HG03460 (cell line): ENCODE measurements around the gene MYH6.
"Not testable (repeated sequence)": the region's sequence is repeated elsewhere in the genome, so short reads cannot be mapped to it uniquely, and the experiment has no call there.

Experiments used
- ATAC-seq: cut with Tn5 transposase; IDR thresholded peaks from one replicate; pipeline ENCODE4 v1.9.1; 2021; ENCODE audit not compliant: unreplicated experiment

MYH6 gene

DNA sequence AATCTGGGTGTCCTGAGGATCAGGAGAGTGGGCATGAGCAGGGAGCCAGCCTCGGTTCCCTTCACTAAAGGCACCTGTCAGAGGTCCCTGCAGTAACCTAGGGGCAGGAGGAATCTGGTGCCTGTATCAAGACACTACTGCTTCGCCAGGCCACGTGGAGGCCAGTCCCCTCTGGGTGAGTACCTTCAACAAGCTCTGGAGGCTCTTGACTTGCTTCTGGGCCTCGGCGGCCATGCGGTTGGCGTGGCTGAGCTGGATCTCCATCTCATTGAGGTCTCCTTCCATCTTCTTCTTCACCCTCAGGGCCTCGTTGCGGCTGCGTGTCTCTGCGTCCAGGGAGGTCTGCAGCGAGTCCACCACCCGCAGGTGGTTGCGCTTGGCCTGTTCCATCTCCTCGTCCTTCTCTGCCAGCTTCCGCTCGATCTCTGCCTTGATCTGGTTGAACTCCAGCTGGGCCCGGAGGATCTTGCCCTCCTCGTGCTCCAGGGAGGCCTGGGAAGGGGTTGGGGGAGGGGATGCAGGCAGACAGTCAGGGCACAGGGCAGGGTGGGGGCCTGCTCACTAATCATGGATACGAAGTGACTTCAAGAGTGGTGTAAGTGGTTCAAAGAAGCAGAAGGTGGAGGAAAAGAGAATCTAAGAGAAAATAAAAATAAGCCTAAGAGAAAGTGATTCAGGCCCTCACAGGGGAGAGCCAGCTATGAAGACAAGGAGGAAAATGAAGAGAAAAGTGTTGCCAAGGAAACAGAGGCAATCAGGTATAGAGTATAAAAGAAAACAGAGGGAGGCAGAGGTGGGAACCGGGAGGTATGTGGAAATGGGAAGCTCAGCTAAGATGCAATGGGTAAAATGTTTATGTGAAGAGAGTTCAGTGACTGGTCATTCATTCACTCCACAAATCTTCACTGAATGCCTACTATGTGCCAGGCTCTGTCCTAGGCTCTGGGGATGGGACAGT is 8.0 kb upstream of the MYH6 start:
- ATAC-seq = no peak

DNA sequence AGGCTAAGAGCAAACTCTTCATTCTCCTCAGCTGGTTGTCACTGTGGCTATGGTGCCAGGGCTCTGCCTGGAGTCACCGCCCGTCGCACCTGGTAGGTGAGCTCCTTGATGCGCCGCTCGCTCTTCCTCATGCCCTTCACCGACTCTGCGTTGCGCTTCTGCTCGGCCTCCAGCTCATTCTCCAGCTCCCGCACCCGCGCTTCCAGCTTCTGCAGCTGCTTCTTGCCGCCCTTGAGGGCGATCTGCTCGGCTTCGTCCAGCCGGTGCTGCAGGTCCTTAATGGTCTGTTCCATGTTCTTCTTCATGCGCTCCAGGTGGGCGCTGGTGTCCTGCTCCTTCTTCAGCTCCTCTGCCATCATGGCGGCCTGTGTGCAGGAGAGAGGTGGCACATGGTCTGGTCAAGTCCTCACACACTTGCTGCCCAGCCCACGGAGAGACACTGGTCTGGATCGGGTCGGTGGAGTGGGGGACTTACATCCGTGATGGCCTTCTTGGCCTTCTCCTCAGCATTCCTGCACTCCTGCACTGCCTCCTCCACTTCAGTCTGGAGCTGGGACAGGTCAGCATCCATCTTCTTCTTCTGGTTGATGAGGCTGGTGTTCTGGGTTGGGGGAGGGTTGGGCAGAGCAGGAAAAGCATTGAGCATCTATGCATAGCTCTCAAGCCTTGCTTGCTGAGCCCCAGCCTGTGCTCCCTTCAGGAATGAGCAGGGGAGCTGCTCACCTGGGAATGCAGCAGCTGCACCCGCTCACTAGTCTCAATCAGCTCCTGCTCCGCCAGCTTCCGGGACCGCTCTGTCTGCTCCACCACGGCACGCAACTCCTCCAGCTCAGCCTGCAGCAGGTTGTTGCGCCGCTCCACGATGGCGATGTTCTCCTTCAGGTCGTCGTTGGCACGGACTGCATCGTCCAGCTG is 7.1 kb upstream of the MYH6 start:
- no peak for ATAC-seq

DNA sequence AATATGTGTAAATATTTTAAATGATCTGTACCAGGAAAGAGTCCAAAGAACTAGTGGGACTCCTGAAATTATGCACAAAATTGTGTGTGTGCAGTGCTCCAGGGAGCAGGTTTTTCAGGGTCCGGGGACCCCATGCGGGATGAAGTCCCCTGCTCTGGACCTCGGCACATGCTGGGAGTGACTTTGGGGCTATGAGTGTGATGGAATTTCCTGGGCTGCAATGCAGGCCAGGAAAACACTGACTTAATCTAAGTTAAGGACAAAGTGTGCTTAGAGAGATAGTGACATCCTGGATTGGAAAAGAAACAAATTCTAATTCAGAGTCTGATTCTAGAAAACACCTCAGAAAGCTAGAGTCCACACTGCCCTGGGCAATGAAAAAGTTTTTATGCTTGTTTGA is 6.2 kb upstream of the MYH6 start:
- no peak for ATAC-seq

DNA sequence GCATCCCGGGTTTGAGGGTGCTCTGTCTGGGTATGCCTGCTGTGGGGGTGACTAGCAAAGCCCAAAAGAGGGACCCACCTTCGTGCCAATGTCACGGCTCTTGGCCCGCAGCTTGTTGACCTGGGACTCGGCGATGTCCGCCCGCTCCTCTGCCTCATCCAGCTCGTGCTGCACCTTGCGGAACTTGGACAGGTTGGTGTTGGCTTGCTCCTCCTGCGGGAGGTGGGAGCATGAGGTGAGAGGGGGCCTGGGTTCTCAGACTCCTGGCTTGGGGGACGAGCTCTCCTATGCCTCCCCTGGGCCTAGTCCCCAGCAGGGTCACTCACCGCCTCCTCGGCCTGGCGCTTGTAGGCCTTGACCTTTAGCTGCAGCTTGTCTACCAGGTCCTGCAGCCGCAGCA is 5.6 kb upstream of the MYH6 start:
- no peak for ATAC-seq

DNA sequence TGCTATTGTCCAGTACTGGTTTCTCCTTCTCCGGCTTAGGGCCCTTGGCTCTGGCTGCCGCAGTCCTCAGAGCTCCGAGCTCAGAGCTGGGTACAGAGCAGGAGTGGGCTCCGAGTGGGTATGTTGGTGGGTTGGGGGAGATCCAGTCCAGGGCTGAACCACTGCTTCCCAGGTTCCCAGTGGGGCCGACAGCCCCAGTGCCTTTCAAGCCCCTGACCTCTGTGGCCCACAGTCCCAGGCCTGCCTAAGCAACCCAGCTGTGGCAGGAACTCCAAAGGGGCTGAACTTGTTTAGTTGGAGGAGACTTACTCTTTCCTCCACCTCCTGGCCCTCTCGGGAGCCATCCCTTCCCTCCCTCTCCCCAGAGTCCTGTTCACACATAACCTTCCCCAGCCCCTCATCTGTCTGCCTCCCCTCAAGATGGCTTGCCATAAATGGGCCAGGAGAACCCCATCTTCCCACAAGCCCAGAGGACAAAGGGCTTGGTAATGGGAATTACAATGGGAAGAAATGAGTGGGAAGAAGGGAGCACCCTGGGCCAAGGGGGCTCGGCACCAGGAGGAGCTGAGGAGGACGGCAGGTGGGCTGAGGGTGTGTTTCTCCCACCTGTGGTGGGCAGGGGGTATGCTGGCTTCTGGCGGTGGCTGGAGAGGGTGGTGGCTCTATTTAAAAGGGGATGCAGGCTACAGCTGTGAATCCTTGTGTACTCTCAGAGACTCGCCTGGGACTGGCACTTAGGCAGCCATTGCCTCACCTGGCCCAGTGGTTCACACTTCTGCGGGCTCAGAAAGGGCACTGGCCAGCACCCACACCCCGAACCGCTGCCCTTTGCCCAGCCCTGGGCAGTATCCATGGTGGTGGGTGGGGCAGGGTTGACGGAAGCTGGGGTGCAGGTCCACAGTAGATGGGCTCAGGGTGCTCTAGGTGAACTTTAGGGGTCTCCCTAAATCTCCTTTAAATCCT is 3.8 kb upstream of the MYH6 start:
- ATAC-seq = no peak

DNA sequence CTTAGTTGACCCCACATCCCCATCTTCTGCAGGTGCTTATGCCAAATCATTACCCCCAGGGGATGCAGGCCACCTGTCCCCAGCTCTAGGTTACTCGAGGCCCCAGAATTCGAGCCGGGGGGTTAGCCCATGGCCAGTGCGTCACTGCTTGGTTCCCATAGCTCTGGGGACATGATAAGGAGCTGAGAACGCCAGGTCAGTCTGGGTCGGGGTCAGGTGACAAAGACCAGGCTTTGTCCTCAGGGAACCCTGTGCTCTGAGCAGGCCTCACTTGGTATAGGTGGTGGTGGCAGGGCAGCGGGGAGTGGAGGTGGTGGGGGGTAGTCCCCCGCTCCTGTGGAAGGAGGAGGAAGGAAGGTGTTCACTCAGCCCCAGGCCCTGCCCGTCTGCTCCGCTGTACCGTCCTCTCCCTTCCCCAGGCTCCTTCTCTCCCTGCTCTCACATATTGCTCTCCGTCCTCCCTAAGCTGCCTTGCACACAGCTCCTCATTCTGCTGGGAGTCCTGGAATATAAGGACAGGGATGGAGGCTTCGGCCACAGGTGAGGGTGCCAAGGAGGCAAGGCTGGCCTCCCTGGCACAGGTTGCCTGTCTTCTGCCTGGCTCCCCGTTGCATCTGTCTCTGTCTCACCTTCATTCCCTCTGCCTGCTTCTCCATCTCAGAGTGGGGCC is 2.0 kb upstream of the MYH6 start:
- ATAC-seq = no peak

DNA sequence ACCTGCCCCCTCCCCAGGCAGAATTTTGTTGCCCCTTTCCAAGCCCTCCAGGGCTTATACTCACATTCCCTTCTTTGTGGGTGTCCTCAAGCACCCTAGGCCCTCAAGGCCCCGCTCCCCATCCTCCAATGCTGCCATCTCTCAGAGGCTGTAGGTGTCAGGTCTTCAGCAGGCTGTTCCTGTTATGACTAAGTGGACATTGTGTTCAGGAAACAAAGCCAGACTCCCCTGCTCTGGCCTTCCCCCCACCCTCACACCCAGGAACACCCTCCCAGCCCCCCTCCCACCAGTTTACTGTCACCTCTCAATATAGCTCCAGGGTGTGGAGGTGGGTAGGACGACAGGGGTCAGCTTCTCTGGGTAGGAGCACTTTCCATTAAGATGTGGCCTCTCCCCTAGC is 1.4 kb upstream of the MYH6 start:
- no peak for ATAC-seq

DNA sequence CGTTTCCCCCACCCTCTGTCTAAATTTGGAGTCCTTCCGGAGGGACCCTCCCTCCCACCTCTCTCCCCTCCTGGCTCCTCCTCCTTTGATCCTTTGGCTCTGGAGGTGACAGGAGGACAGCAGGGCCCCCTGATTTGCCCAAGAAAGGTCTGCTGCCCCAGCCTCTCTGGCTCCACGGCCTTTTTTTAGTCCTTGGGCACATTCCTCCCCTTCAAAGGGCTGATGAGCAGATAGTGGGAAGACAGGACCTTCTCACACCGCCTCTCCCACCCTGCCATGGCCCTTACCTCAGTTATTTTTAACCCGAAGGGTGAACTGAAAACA is 196 bp upstream of the MYH6 start:
- no peak for ATAC-seq

DNA sequence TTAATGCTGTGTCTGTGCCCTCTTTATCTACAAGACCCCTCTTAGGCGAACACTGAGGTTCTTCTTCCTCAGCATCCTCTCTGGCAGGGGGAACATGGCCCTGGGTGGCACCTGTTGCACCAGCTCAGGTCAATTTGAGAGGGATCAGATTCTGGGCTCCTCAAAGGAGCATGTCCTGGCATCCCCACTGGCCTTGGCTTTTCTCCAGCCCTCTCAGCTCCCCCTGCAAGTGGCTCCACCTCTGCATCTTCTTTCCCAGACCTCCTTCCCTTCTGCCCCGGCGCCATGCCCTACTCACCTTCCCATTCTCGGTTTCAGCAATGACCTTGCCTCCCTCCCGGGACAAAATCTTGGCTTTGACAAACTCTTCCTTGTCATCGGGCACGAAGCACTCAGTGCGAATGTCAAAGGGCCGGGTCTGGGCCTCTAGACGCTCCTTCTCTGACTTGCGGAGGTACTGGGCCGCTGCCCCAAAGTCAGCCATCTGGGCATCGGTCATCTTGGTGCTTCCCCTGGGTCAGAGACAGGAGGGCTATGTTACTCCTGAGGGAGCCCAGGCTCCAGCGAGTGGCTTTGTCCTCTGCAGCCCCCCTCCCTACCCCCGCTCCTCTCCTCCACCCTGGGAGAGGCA is 1.2 kb downstream of the MYH6 start:
- ATAC-seq = no peak

DNA sequence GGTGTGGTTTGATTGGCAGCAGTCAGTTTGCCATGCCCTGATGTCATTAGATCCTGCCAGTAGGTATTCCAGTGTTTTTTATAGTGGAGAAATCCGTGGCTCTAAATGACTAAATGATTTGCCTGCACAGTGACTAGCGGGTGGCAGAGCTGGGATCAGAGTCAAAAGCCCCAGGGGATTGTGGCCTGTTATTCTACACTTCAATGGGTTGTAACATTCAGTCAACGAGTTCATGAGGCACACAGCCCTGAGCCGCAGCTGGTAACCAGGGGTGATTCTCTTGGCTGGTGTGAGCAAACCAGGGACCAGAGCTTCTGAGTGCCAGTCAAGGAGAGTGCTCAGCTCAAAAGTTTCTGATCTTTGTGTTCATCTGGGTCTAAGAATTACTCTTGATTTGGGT is 1.8 kb downstream of the MYH6 start:
- ATAC-seq = peak; percentile 65

DNA sequence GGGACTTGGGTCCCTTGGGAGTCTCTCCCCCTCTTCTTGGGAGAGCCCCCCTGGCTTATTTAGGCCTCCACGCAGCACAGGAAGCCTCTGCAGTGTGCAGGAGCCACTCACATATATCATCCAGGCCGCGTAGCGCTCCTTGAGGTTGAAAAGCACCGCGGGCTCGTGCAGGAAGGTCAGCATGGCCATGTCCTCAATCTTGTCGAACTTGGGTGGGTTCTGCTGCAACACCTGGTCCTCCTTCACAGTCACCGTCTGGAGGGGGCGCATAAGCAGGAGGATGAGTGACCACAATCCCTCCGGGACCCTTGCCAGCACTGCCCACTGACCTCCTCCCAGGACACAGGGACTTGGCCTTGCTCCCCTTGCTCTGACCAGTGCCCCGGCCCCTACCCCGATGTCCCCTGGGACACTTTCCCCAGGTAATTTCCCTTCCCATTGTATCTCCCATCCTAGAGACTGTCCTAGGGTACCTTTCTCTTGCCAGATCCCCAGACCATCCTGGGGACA is 2.5 kb downstream of the MYH6 start:
- no peak for ATAC-seq

DNA sequence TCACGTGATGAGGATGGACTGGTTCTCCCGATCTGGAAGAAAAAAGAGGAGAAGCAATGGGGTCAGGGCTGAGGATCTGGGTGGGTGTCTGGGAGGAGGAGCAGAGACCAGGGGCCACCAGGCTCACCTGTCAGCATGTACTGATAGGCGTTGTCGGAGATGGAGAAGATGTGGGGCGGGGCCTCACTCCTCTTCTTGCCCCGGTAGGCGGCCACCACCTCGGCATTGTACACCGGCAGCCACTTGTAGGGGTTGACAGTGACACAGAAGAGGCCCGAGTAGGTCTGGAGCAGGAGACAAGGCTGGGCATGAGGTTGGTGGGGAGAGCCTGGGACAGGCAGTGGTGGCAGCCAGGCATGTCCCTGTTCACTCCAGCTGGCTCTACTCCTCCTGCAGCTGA is 3.0 kb downstream of the MYH6 start:
- no peak for ATAC-seq

DNA sequence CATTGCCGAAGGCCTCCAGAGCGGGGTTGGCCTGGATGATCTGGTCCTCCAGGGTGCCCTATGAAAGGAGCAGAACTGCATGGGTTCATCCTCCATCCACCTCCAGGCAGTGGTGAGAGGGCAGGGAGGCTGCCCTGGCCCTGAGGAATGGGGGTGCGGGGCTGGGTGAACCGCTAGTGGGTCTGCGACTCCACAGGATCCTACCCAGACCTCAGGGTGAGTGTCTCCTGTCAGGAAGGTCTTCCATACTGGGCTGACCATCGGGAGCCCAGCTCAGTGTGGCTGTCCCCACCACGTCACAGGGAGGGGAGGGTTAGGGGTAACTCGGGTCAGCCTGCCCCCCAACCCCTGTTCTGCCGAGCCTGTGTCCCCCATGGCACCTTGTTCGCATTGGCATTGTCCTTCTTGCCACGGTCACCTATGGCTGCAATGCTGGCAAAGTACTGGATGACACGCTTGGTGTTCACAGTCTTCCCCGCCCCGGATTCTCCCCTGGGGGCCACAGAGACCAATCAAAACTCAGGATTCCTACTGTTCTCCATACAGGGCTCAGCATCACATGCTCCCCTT is 3.7 kb downstream of the MYH6 start:
- ATAC-seq = no peak

DNA sequence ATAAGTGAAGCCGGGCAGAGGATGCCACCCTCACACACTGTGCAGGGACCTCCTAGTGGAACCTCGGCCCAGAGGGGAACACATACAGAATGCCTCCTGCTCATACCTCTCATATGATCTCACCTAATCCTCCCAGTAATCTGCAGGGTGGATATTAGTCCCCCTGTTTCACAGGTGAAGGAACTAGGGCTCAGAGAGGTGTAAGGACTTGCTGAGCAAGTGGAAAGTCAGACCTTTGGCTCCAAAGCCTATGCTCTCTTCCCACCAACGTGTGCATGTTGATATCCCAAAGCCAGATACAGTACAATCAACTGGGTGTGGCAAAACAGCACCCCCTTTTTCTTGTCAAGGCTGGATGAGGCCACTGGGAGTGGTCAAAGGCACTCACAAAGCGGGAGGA is 4.2 kb downstream of the MYH6 start:
- ATAC-seq = no peak

DNA sequence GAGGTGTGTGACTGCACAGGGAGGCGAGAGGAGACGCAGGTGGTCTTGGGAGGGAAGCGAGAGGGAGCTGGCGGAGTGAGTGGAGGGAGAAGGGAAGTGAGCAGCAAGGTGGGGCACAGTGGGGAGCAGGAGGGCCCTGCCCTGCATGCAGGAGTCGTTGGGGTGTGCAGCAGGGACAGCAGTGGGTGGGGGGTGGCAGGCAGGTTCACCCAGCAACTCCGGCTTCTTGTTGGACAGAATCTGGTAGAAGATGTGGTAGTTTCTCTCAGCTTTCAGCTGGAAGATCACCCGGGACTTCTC is 5.0 kb downstream of the MYH6 start:
- no peak for ATAC-seq

DNA sequence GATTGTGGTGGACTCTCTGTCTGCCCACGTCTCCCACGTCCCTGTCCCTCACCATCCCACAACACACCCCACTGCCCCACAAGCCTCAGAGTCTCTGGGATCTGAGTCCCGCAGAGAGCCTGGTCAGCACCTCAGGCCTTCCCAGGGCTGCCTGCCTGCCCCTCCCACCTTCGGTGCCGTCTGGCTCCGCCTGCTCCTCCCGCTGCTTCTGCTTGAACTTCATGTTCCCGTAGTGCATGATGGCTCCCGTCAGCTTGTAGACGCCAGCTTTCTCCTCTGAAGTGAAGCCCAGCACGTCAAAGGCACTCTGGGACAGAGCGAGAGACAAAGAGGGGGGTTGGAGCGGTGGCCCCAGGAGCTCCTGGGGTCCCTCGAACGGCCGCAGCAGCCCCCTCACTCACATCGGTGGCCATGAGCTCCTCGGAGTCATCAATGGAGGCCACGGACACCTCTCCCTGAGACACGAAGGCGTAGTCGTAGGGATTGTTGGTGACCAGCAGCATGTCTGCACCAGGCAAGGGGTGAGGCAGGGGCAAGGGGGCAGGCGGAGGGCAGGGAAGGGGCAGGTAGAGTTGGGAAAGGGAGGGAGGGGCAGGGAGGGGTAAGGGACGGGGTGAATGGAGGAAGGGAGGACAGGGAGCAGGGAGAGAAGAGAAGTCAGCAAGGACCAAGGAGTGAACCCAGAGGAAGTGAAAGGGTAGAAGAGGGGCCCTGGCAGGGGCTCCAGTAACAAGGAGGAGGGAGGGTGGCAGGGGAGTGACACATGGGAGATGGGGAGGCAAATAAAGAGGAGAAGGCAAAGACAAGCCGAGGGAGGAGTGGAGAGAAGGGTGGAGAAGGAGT is 5.6 kb downstream of the MYH6 start:
- no peak for ATAC-seq

DNA sequence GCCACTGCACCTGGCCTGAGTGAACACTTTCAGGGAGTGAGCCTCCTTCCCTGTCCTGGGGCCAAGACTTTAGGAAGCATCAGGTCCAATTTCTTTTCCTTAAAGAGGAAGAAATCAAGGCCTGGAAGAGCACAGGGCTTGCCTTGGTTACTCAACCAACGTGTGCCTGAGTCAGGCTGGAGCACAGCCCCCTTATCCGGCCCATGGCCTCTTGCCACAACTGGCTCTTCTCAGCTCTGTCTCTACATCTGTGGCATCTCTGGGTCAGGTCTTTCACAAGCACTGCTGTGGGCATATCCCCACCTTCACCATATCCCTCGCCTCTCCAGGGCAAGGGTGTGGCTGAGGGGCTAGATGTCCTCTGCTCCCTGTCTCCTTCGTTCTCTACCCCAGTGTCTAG is 6.8 kb downstream of the MYH6 start:
- ATAC-seq = no peak

DNA sequence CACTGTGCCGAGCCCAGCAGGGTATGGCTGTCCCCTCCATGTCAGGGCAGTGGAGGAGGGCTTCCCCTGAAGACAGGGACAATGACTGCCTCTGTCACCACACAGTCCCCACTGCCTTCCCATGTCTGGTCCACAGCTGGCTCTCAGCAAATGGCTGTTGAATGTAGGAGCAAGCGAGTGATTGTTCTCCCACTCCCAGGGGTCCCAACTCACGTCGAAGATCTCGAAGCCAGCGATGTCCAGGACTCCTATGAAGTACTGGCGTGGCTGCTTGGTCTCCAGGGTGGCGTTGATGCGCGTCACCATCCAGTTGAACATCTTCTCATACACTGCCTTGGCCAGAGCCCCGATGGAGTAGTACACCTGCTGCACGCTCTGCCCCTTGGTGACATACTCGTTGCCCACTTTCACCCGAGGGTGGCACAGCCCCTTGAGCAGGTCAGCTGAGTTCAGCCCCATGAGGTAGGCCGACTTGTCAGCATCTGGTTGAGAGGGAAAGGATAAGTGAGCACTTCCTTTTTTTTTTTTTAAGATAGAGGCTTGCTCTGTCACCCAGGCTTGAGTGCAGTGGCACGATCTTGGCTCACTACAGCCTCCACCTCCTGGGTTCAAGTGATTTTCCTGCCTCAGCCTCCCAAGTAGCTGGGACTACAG is 7.5 kb downstream of the MYH6 start:
- ATAC-seq = not testable (repeated sequence)
